OCI-LY3 (cell line): ENCODE data around the gene CRACR2B.

Source experiments
- H2AFZ ChIP-seq: fragments of 200-600, 300-600 bp; shearing (Covaris generic); 2 replicates; pipeline ENCODE4 v1.6.0; 2014; ENCODE audit warnings: antibody characterized with exemption, low read depth, low read length
- H3K27ac ChIP-seq: fragments of 200-600, 300-600 bp; sonication (generic); 2 replicates; pipeline ENCODE4 v1.5.1; 2014; ENCODE audit warnings: mild to moderate bottlenecking, low read length, moderate library complexity, mixed read lengths
- H3K27me3 ChIP-seq: fragments of 200-600, 300-600 bp; sonication (generic); 2 replicates; pipeline ENCODE4 v1.6.1; 2014; ENCODE audit warnings: low read depth, low read length, mixed read lengths
- H3K36me3 ChIP-seq: fragments of 200-600, 300-600 bp; sonication (generic); replicated peaks from 2 replicates; pipeline ENCODE3; 2014; ENCODE audit warnings: low read depth, low read length, mixed read lengths
- H3K4me1 ChIP-seq: fragments of 300-600, 200-600 bp; sonication (generic); 2 replicates; pipeline ENCODE4 v1.6.1; 2014; ENCODE audit warnings: low read length, mixed read lengths
- H3K4me2 ChIP-seq: fragments of 200-600, 300-600 bp; sonication (generic); 2 replicates; pipeline ENCODE4 v1.6.1; 2014; ENCODE audit warnings: low read length, mixed read lengths
- H3K4me3 ChIP-seq: fragments of 300-600, 200-600 bp; sonication (generic); 2 replicates; pipeline ENCODE4 v1.5.1; 2014; ENCODE audit warnings: antibody characterized with exemption, mild to moderate bottlenecking, low read length, moderate library complexity
- H3K79me2 ChIP-seq: fragments of 300-600, 200-600 bp; shearing (Covaris generic); 2 replicates; pipeline ENCODE4 v1.6.1; 2014; ENCODE audit warnings: mild to moderate bottlenecking, low read length, mixed read lengths
- H3K9ac ChIP-seq: fragments of 300-600, 200-600 bp; shearing (Covaris generic); 2 replicates; pipeline ENCODE4 v1.6.0; 2014; ENCODE audit warnings: mild to moderate bottlenecking, low read length, moderate library complexity
- H3K9me3 ChIP-seq: fragments of 200-600, 300-600 bp; shearing (Covaris generic); 2 replicates; pipeline ENCODE4 v1.6.1; 2014; ENCODE audit warnings: low read length, mixed read lengths; ENCODE audit not compliant: insufficient read depth
- H4K20me1 ChIP-seq: fragments of 200-600, 300-600 bp; sonication (generic); 2 replicates; pipeline ENCODE4 v1.6.1; 2016; ENCODE audit warnings: low read length, mixed read lengths; ENCODE audit not compliant: insufficient read depth
- CTCF ChIP-seq: fragments of 200-600, 300-600 bp; sonication (generic); IDR thresholded peaks from 2 replicates; pipeline ENCODE4 v1.5.1; 2014; ENCODE audit warnings: antibody characterized with exemption, low read length, low read depth
- EZH2phosphoT487 ChIP-seq: fragments of 200-600 bp; shearing (Covaris generic); IDR thresholded peaks from 2 replicates; pipeline ENCODE4 v1.6.1; 2018; ENCODE audit warnings: antibody characterized with exemption, mixed run types, low read depth

CRACR2B gene

GRCh38 chr11:827897-828192 is at the start of gene CRACR2B:
Gene CRACR2B, plus strand, starts transcription at chr11:827919. Its CDS starts 689 bp downstream, at chr11:828608.
- TF ChIP-seq CTCF (no peak), EZH2phosphoT487 (no peak)
- H3K4me3 ChIP-seq, result peak within 1 kb of the TSS; percentile 81
- H3K9ac ChIP-seq, result peak within 1 kb of the TSS; percentile 76
- H3K27ac ChIP-seq, result peak within 1 kb of the TSS; percentile 51
- H4K20me1 ChIP-seq, result no peaks in the 10 kb centered on the region
- peaks cover 9% of the 10 kb centered on the region for H3K36me3 ChIP-seq
- H3K79me2 ChIP-seq, result no peaks in the 10 kb centered on the region
- H3K27me3 ChIP-seq, result no peaks in the 10 kb centered on the region
- H2AFZ ChIP-seq, result no peak within 1 kb of the TSS
- peak within 1 kb of the TSS; percentile 92 for H3K4me2 ChIP-seq
- no peaks in the 10 kb centered on the region for H3K9me3 ChIP-seq
- H3K4me1 ChIP-seq, result peaks cover 42% of the 10 kb centered on the region

- H3K27ac ChIP-seq, result no peak overlapping the region
- H3K4me2 ChIP-seq, result no peak overlapping the region
- peaks cover 42% of the 10 kb centered on the region for H3K79me2 ChIP-seq
- H3K4me1 ChIP-seq, result peaks cover 13% of the 10 kb centered on the region
- H3K9me3 ChIP-seq, result no peaks in the 10 kb centered on the region
- H3K27me3 ChIP-seq, result no peaks in the 10 kb centered on the region
- no peak overlapping the region for H3K9ac ChIP-seq
- no peak overlapping the region for H2AFZ ChIP-seq
- peaks cover 17% of the 10 kb centered on the region for H4K20me1 ChIP-seq
- no peak overlapping the region for H3K4me3 ChIP-seq
- peaks cover 6% of the 10 kb centered on the region for H3K36me3 ChIP-seq
- TF ChIP-seq EZH2phosphoT487 (no peak), CTCF (peak; percentile 12; the same call in 1 of the 2 replicates)
These were observed 48.5 kb upstream of the CRACR2B start for GRCh38 chr11:778976-779954.

GRCh38 chr11:779955-780532 is 47.7 kb upstream of the CRACR2B start:
- Histone ChIP-seq H3K36me3 (peaks cover 6% of the 10 kb centered on the region), H3K9me3 (no peaks in the 10 kb centered on the region), H3K4me3 (no peak overlapping the region), H3K4me1 (peaks cover 10% of the 10 kb centered on the region), H3K4me2 (no peak overlapping the region), H3K27ac (no peak overlapping the region), H3K27me3 (no peaks in the 10 kb centered on the region), H3K79me2 (peaks cover 35% of the 10 kb centered on the region), H3K9ac (no peak overlapping the region), H4K20me1 (peaks cover 13% of the 10 kb centered on the region), H2AFZ (no peak overlapping the region)
- TF ChIP-seq EZH2phosphoT487 (no peak), CTCF (no peak)
